ENCODE measurements around the gene LGALS9C. TPM values are rescaled to one million over a fixed set of nuclear protein-coding genes. Genes with fewer than 3 reads are reported as not detected.
A peak's percentile ranks its signal among the peaks of the same experiment; 100 is the strongest.
"Not testable (repeated sequence)": the region's sequence is repeated elsewhere in the genome, so short reads cannot be mapped to it uniquely, and the experiment has no call there.

Gene LGALS9C
- total RNA-seq, result 15.7 TPM

DNA sequence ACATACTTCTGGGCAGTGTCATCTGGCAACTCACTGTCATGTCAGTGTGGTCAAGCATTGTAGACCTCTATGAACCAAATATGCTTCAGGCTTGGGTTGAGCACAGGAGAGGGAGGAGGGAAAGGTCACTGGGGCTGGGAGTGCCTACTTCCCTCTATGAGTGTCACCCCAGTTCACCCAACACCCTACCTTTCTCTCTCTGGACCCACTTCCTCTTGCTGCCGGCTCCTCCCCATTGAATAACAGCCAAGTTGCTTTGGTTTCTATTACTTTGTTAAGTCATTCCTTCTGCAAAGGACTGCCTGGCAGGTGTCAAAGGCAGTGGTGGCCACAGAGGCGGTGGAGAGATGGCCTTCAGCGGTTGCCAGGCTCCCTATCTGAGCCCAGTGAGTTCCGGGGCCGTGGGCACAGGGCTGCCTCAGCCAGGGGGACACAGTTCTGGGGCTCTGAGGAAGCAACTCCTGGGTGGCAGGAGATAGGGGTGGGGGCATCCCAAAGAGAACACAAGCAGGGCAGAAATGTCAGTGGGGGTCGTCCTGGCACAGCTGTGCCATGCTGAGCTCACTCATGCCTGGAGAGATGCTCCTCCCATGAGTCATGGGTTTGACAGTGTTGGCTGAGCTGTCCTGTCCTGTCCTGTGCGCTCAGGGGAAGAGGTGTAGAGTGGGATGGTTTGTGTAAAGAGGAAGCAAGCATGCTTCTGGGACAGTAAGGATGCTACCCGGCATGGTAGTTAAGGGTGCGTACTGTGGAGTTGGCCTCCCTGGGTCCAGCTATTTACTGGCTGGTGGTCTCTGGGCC, at the start of gene LGALS9C:
Gene LGALS9C, plus strand, starts transcription at position 282 of the 801 bp plus-strand sequence. Its CDS starts 66 bp downstream, at position 348.
- ATAC-seq, result peak; percentile 90

DNA sequence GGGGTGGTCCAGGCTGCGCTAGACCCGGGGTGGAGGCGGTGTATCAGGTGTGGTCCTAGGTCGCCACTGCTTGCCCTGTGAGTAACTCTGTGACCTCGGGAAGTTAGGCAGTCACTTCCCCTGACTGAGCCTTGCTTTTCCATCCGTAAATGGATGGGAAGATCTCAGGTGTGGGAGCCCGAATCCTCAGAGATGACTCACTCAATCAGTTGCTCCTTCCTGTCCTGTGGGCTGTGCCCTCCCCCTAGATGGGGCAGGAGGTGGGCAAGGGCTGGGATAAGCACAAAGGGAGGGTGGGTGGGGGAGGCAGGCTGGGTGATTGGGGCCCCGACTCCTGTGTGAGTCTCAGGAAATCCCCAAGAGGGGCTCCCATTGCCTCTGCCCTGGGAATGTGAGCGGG, 44.4 kb upstream of the LGALS9C start:
- ATAC-seq, result peak; percentile 44

DNA sequence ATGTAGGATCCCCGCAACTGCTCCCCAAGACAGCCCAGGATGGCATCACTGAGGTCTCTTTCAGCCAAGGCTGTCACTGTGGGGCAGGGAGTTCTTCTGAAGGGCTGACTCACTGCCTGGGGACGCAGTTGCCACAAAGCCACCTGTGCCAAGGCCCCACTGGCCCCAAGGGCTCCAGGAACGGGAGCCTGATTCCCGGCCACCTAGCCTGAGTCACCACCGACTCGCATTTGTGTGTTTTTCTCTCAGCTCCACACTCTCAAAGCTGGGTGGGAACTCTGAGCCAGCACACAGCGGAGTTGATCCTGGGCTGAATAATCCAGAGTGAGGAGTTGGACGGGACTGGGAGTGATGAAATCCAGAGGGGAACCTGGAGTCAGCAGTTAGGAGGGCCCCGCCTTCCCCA, 37.1 kb upstream of the LGALS9C start:
- peak; percentile 96 for ATAC-seq

DNA sequence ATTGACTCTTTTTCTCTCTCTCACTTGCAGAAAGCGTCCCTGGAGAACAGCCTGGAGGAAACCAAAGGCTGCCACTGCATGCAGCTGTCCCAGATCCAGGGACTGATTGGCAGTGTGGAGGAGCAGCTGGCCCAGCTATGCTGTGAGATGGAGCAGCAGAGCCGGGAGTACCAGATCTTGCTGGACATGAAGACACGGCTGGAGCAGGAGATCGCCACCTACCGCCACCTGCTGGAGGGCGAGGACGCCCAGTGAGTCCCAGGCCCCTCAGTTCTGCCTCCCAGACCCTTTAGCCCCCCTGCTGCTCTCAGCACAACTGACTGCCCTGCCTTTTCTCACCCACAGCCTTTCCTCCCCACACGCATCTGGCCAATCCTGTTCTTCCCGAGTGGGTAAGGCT, 34.5 kb upstream of the LGALS9C start:
- not testable (repeated sequence) for ATAC-seq

DNA sequence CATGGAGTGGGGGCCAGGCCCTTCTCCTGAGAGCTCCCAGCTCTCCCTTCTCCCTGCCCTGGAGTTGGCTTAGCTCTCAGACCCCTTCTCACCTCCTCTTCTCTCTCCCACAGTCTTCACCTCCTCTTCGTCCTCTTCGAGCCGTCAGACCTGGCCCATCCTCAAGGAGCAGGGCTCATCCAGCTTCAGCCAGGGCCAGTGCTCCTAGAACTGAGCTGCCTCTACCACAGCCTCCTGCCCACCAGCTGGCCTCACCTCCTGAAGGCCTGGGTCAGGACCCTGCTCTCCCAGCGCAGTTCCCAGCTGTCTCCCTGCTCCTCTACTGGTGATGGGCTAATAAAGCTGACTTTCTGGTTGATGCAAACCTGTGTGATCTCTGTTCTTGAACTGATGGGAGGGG, 34.1 kb upstream of the LGALS9C start:
- ATAC-seq, result not testable (repeated sequence)

DNA sequence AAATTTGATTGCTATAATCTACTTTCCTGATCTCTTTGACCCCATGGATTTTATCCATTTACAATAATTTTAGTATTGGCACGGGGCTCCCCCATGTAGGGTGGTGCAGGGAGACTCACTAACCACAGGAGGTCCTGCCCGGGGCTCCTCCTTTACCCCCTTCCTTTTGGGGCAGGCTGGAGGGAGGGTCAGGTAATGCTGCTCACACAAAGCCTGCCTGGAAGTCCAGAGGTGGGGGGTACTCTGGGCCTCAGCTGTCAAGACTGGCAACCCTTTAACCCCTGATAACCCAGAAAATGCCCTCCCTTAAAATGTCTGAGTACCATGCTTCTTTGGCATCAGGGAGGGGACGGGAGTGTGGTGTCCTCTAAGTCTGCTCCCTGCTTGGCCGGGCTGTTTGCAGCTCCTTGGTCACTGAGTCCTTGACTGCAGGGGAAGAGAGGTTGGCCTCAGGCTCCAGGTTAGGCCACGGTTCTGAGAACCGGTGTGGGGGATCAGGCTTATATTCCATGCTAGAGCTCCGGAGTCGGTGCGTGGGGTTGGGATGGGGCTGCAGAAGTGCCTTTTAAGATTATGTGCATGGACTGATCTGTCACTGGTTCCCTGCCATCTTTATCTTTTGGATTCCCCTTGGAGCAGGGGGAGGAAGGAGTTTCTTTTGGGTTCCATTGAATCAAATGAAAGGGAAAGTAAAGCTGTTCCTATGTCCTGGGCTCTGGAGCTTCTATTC, 28.9 kb upstream of the LGALS9C start:
- ATAC-seq, result not testable (repeated sequence)

DNA sequence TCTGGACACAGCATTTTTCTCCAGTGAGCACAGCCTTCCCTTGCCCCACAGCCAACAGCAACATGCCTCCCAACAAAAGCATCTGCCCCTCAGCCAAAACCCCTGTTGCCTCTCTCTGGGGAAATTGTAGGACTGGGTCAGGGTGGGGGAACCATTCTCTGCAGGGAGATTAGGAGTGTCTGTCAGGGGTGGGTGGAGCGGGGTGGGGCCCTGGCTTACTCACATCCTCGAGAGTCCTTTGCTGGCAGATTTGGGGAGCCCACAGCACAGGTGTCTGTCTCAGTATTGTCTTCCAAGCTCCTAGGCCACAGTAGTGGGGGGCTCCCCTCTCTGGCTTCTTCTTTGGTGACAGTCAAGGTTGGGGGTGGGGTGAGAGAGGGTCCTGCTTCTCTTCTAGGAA, 28.3 kb upstream of the LGALS9C start:
- peak; percentile 75 for ATAC-seq

DNA sequence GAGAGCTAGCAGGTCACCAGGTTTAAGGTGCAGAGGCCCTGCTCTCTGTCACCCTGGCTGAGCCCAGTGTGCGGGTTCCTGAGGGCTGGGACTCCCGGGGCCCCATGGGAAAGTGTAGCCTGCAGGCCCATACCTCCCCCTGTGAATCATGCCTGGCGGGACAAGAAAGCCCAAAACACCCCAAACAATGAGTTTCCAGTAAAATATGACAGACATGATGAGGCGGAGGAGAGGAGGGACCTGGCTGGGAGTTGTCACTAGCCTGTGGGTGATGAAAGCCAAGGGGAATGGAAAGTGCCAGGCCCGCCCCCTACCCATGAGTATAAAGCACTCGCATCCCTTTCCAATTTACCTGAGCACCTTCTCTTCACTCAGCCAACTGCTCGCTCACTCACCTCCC, 26.8 kb upstream of the LGALS9C start:
- peak; percentile 20 for ATAC-seq

DNA sequence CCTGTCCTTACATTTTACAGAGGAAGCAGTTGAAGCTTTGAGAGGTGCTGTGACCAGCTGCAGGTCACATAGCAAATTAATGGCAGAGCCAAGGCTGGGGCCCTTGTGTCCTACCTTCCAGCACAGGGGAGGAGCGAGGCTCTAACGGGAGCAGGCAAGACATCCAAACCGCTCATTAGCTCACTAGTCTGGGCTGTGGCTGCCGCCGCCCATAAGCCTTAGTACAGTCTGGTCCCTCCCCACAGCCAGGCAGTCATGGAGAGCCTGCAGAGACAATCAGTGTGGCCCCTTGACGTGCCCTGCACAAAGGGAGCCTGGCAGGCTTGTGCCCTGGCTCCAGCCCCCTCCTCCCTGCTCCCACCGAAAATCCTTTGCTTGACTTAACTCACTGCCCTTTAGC, 25.6 kb upstream of the LGALS9C start:
- peak; percentile 47 for ATAC-seq

DNA sequence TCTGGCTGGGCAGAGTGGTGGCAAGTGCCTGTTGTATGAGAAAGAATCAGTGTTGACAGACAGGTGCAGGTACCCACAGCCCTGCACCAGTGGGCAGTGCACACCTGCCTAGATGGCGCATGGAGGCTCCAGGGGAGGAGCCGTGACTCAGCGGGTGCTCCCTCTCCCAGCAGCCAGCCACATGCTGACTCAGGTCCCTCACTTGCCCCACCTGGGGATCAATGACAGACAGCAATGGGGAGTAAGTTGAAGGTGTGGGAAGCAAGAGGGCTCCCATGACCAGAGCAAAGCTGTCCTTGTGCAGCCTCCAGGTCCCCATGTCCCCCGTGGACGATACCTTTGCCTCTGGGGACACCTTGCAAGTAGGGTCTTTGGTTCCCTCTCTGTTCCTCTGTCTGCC, 24.6 kb upstream of the LGALS9C start:
- ATAC-seq, result peak; percentile 91

DNA sequence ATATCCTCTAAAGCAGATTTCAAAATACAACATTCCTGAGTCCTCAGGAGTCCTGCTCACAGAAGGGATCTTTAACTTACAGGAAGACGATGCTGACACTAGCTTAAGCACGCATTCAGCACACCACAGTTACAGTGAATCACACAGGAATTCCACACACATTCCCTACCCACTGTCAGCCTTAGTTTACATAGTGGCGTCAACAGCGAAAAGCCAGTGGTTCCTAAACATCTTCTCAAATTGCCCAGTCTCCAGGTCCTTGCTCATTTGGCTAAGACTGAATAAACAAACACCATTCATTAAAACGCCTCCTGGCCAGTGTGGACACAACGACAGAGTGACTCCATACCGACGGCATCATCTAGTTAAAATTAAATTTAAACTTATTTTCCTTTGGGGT, 17.6 kb upstream of the LGALS9C start:
- ATAC-seq, result not testable (repeated sequence)

DNA sequence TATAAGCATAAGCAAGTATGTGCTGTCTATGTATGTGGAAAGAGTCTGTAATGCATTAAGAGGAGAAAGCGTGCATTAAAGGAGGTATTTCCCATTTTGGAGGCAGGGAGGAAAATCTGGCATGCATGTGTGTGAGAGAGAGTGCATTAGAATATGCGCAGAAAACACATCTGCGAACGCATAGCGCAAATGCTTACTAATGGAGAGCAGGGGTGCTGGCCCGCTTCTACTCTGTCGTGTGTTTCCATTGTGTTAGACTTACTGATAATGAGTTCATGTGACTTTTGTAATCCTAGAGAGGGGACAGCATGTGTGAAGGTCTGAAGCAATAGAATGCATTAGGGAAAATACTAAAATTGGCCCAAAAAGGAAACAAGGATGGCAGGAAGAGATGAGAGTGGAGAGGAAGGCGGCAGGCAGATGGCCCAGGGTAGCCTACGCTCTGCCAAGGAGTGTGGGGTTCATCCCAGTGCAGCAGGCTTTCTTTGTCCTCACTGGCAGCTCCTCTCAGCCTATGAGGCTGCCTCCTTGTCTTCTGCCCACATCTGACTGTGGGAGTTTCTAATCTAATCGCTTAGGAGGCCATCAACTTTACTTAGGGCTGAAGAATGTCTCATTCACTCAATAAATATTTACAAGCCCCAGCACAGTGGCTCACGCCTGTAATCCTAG, 12.6 kb upstream of the LGALS9C start:
- ATAC-seq, result not testable (repeated sequence)

DNA sequence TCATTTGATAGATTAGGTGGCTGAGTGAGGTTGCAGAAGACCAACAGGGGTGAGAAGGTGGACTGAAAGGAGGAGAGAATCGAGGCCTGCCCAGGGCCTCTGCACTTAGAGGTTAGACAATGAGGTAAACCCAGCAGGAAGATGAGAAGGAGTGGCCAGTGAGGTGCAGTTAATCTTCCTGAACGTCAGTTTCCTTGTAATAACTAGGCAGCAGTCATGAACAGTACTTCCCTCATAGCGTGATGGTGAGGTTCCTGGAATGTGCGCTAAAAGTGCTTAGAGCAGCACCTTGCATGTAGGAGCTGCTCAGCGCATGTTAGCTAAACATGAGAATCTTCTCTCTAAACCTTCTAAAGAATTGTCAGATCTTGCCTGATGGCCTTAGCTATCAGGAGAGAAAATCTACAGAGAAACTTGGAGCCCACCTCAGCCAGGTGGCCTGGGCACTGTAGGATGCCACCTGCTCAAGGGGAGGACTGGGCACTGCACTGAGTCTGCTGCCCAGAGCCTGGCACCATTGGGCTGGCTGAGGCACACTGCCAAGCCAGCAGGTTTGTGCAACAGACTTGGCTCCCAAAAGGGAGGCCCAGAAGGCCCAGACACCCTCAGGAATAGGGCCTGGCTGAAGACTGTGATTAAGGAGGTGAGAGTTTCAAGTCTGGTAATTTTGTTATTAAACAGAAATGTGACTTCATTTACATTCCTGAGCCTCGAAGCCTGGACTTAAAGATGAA, 10.2 kb upstream of the LGALS9C start:
- peak; percentile 90 for ATAC-seq

DNA sequence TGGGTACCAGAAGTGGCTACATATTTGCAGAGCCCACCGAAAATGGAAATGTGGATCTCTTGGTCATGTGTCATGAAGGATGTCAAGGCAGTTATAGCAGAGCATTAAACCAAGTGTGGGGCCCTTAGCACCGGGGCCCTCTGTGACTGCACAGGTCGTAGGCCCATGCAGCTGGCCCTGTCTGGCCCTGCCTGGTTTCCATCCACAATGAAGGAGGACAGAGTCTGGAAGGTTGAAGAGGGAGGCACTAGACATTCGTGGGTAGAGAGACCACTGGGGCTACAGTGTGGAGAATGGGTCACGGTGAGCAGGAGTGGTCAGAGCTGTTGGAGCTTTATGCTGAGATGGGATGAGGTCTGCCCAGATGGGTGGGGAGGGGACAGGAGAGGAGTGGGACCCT, 9.6 kb upstream of the LGALS9C start:
- ATAC-seq, result not testable (repeated sequence)

DNA sequence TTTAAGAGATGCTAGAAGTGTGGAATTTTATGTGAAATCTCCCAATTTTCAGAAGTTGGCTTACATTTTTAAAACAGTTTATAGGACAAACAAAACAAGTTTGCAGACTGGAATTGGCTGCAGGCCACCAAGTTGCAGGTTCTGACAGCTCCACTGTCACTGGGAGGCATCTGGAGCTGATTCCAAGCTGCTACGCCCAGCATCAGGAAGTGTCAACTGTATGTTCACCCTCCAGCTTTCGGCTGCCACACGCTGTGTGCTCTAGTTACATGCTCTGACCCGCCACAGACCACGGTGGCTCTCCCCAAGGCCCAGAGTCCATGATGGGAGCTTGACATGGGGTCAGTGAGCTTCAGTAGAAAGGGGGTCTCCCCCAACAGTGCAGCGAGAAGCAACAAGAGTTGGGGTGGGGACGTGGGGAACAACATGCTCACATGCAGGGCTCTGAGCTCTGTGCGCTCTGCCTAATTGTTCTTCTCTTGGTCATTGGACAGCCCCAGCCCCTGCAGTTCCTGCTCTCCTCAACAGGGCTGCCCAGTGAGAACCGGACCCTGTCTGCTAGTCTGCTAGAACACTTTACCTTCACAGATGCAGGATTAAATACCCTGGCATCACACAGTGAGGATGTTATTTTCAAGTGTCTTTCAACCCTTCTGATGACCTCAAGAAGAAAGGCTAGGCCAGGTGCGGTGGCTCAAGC, 8.0 kb upstream of the LGALS9C start:
- peak; percentile 80 for ATAC-seq

DNA sequence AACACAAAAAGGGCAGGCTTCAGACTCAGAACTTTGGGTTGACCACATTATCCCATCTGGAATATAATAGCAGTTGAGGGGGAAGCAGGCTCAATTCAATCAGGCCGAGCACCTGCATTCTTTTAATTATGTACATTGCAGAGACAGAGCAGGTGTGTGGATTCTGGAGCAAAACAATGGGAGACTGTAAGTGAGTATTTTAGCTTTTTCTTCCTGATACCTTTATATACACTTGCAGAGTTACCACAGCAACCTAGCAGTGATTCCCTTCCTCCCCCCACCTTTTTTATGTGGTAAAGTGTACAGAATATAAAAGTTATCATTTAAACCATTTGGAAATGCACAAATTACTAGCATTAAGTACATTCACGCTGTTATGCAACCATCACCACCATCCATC, 6.8 kb upstream of the LGALS9C start:
- ATAC-seq, result not testable (repeated sequence)

DNA sequence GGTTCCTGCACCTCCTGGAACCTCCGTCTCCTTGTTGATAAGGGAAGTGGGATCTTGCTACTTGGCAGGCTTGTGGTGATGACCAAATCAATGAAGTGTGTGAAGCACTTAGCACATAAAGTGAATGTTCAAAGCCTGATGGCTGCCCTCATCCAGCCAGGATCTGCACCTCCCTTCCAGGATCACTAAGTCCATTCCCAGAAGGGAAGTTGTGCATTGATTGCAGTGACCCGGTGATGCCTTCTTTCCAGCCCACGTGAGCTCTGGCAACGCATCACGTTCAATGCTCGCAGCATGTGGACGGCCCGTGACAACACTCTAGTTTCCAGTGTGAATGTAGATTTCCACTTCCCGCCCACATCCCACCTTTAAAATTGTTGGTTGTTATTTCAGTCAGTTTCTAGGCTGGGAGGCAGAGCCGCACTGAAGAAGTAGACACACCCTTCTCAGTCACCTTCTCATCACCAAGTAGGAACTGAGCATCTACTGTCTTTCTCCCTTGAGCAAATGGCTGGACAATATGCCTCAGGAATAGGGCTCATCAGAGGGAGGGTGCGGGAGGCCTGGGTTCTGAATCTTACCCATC, 6.2 kb upstream of the LGALS9C start:
- not testable (repeated sequence) for ATAC-seq

DNA sequence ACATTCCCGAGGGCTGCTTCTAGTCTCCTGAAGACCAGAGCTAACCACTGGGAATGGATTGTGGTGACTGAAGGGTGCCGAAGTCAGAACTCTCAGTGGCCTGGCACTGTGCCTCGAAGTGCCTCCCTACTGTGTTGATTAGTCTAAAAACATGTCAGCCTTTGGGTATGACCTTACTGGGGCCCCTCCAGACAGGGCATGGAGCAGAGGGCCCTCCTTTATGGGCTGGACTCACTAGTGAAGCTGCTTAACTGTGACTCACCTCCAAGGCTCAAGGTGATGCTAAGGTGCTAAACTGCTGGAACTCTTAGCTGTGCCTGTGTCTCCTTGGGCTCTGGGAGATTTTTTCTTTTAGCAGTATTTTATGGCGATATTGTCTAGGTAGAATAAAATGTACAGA, 2.6 kb upstream of the LGALS9C start:
- ATAC-seq, result not testable (repeated sequence)

DNA sequence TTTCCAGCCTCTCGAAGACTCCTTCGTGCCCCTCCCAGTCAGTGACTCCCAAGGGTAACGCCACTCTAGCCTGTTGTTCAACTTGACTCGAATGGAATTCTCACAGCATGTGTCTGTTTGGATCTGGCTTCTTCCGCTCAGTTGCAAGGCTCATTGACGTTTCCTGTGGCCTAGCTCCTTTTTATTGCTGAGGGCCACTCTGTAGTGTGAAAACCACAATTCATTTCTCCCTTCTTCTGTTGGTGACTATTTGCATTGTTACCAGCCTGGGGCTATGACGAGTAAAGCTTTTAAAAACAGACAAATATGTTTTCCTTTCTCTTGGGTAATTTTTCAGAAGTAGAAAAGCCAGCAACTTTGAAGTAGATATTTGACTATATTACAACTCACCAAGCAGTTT, 1.8 kb upstream of the LGALS9C start:
- not testable (repeated sequence) for ATAC-seq

DNA sequence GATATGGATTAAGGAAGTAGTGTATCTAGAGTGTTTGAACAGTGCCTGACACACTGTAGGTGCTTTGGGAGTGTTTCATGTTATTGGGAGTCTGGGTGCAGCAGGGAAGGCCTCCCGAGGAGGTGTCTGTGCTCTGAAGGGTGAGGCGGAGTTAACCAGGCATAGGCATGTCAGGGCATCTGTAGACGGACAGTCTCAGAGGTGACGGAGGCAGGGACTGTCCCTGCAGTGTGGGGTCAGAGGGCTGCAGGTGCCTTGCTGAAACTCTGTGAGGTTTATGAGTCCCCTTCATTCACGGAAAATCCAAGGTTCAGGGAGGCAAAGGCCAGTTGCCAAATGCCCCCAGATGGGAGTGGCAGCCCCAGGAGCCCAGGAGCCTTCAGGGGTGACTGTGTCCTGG, 778 bp downstream of the LGALS9C start:
- ATAC-seq, result peak; percentile 55

DNA sequence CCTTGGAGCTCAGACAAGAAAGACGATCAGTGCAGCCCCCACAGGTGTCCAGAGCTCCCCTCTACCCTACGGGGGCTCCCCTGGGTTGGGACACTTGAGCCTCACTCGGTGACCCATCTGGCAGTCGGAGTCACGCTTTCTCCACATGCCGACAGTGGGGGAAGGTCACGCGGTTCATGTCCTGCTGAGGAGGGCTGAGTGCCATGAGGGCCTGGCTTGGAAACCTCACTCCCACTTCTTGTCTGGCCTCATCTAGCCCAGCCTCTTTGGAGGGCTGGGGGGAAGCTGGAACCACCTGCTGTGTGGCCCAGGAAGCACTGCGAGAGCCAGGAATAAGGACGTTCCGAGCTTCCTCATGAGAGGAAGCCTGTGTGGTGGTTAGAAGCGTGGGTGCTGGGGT, 1.8 kb downstream of the LGALS9C start:
- not testable (repeated sequence) for ATAC-seq

Data from esophagus mucosa (tissue), 1 donor.